Measurements from ENCODE around the gene DGLUCY. TPM values are rescaled to one million over a fixed set of nuclear protein-coding genes. Genes with fewer than 3 reads are reported as not detected.

Gene DGLUCY
- total RNA-seq, 2 experiments from 2014 or later, result 52.3 to 59.3 TPM

DNA sequence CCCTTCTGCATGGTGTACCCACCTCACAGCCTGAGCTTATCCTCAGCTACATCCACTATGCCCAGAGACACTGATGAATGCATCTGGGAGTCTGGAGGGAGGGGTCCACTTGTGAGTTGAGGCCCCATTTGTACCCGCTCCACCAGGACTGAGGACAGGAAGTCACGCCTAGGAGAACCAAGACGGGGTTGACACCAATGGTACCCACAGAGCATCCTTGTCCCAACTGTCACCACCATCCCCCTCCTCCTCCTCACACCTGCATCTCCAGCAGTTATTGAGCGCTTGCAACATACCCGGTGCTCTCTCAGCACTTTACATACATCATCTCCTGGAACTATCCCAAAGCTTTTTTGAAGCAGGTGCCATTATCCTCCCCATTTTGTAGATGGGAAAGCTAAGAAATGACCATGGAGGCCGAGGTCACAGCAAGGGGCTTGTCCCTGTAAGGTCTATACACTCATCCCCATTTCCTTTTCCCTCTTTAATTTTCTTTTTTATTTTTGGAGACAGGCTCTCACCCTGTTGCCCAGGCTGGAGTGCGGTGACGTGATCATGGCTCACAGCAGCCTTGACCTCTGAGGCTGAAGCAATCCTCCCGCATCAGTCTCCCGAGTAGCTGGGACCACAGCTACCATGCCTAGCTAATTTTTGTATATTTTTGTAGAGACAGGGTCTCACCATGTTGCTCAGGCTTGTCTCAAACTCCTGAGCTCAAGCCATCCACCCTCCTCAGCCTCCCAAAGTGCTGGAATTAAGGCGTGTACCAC lies 31.7 kb downstream of the DGLUCY start:
- ChIA-PET POLR2A (interaction anchor here (0.6 to 1.5 kb wide), 2 partner anchors 9 to 152 kb away, joined by 3 read pairs; no protein-coding TSS in a partner anchor), CTCF (interaction anchor here (0.6 to 1.3 kb wide), 3 partner anchors 9 to 28 kb away, joined by 3 to 4 read pairs (median 3); no protein-coding TSS in a partner anchor)
- intact Hi-C loops (cut with micrococcal nuclease), result no loop called here
- H3K36me3 Mint-ChIP-seq (ENCODE audit: low read depth), result peaks cover 37% of the 10 kb centered on the region
- ATAC-seq, result no peak
- peaks cover 36% of the 10 kb centered on the region for H3K4me1 Mint-ChIP-seq (ENCODE audit: low read depth)
- no peak overlapping the region for H3K4me3 Mint-ChIP-seq
- H3K9me3 Mint-ChIP-seq, result no peaks in the 10 kb centered on the region
- TF ChIP-seq, protein P1, sequence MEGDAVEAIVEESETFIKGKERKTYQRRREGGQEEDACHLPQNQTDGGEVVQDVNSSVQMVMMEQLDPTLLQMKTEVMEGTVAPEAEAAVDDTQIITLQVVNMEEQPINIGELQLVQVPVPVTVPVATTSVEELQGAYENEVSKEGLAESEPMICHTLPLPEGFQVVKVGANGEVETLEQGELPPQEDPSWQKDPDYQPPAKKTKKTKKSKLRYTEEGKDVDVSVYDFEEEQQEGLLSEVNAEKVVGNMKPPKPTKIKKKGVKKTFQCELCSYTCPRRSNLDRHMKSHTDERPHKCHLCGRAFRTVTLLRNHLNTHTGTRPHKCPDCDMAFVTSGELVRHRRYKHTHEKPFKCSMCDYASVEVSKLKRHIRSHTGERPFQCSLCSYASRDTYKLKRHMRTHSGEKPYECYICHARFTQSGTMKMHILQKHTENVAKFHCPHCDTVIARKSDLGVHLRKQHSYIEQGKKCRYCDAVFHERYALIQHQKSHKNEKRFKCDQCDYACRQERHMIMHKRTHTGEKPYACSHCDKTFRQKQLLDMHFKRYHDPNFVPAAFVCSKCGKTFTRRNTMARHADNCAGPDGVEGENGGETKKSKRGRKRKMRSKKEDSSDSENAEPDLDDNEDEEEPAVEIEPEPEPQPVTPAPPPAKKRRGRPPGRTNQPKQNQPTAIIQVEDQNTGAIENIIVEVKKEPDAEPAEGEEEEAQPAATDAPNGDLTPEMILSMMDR (IDR thresholded peaks at IDR 0.05), result no peak
- H3K27me3 Mint-ChIP-seq, result no peaks in the 10 kb centered on the region
- H3K27ac Mint-ChIP-seq, result peak overlapping the region; percentile 15
- no peak for DNase-seq

DNA sequence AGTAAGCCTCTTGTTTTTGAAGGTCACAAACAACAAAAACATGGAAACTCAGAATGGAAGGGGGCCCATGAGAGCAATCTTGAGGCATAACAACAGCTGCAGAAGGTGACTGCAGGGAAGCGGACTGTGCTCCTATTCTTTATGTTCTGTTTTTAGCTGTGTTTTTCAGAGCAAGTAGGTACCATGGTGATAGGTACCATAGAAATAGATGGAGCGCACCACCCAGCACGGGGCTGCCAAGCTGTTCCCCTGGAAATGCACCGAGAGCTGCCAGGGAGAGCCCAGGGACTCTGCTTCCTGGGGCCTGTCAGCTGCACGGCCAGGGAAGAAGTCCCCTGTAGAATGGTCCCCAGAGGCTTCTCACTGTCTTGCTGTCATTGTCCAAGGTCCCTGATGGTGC lies 32.8 kb downstream of the DGLUCY start:
- intact Hi-C loops (cut with micrococcal nuclease), result no loop called here
- POLR2A ChIA-PET, result no interaction called here

DNA sequence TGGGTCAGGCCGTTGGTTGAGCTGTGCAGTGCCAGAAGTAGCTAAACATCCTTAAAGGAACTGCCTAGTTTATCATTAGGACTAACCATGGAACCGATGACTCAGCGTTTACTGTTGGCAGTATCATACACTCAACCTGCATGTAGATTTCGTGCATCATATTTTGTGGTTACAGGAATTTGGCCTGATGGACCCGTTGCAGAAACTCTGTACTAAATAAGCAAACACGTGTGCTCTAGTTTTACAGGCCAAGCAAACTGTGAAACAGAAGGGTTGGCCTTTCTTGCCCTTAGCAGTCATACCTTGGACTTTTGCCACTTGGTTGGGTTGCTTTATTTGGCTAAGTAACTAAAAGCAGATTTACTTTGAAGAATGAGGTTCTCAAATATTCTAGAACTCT lies 35.6 kb downstream of the DGLUCY start:
- no peaks in the 10 kb centered on the region for H3K27me3 Mint-ChIP-seq
- H3K4me3 Mint-ChIP-seq, result no peak overlapping the region
- ATAC-seq, result no peak
- H3K36me3 Mint-ChIP-seq (ENCODE audit: low read depth), result peaks cover 21% of the 10 kb centered on the region
- no peaks in the 10 kb centered on the region for H3K9me3 Mint-ChIP-seq
- ChIA-PET CTCF (interaction anchor here (1.0 kb wide), 1 partner anchor 9 kb away, joined by 3 read pairs; no protein-coding TSS in a partner anchor), POLR2A (interaction anchor here (0.6 kb wide), 1 partner anchor 259 kb away, joined by 3 read pairs; no protein-coding TSS in a partner anchor)
- H3K27ac Mint-ChIP-seq, result no peak overlapping the region
- intact Hi-C loops (cut with micrococcal nuclease), result no loop called here
- peaks cover 19% of the 10 kb centered on the region for H3K4me1 Mint-ChIP-seq (ENCODE audit: low read depth)
- TF ChIP-seq, protein P1 (IDR thresholded peaks at IDR 0.05), result no peak
- no peak for DNase-seq

More for the DNA sequence above, 32.8 kb downstream of the DGLUCY start:
- peaks cover 35% of the 10 kb centered on the region for H3K36me3 Mint-ChIP-seq (ENCODE audit: low read depth)
- ATAC-seq, result no peak
- H3K4me3 Mint-ChIP-seq, result no peak overlapping the region
- no peak overlapping the region for H3K27ac Mint-ChIP-seq
- no peaks in the 10 kb centered on the region for H3K27me3 Mint-ChIP-seq
- TF ChIP-seq, protein P1 (IDR thresholded peaks at IDR 0.05), result no peak
- DNase-seq, result no peak
- CTCF ChIA-PET, result interaction anchor here (1.3 kb wide), 1 partner anchor 27 kb away, joined by 3 read pairs; no protein-coding TSS in a partner anchor
- peaks cover 30% of the 10 kb centered on the region for H3K4me1 Mint-ChIP-seq (ENCODE audit: low read depth)
- H3K9me3 Mint-ChIP-seq, result no peaks in the 10 kb centered on the region

DNA sequence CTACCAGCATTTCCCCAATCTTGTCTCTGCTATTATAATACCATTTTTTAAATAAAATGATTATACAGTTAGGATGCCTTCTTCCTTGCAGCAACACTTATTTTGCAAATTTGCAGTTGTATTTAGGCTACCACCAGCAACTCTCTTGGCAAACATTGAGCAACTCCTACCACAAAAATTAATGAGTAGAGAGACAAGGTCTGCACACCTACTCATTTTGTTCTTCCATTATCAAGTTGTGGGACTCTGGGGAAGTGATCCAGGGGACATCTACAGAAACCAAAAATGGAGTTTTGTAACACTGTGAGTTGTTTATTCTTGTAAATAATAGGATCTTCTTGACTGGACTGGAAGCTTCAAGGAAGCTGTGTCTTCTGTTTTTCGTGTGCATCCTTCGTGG lies 38.6 kb downstream of the DGLUCY start:
- intact Hi-C loops (cut with micrococcal nuclease), result no loop called here

More for the DNA sequence above, 38.6 kb downstream of the DGLUCY start:
- peaks cover 15% of the 10 kb centered on the region for H3K36me3 Mint-ChIP-seq (ENCODE audit: low read depth)
- DNase-seq, result no peak
- TF ChIP-seq, protein P1 (IDR thresholded peaks at IDR 0.05), result no peak
- peaks cover 15% of the 10 kb centered on the region for H3K4me1 Mint-ChIP-seq (ENCODE audit: low read depth)
- H3K9me3 Mint-ChIP-seq, result no peaks in the 10 kb centered on the region
- no peak overlapping the region for H3K4me3 Mint-ChIP-seq
- POLR2A ChIA-PET, result no interaction called here
- no peaks in the 10 kb centered on the region for H3K27me3 Mint-ChIP-seq
- no peak overlapping the region for H3K27ac Mint-ChIP-seq
- ATAC-seq, result no peak
- CTCF ChIA-PET, result interaction anchor here (1.1 to 2.6 kb wide), 3 partner anchors 21 to 249 kb away, joined by 3 to 10 read pairs (median 6); no protein-coding TSS in a partner anchor
